CD4-positive, alpha-beta T cell treated with Interferon gamma for 1 hour (primary cell): ENCODE measurements around the gene GABRB3.

Source experiments
- DNase-seq: peaks from one replicate; pipeline ENCODE4 v3.0.0-alpha.2; 2020

Gene GABRB3

GRCh38 chr15:26624128-26624527 is 148.7 kb downstream of the GABRB3 start:
- DNase-seq: no peak

GRCh38 chr15:26623071-26623470 is 149.8 kb downstream of the GABRB3 start:
- no peak for DNase-seq

DNA sequence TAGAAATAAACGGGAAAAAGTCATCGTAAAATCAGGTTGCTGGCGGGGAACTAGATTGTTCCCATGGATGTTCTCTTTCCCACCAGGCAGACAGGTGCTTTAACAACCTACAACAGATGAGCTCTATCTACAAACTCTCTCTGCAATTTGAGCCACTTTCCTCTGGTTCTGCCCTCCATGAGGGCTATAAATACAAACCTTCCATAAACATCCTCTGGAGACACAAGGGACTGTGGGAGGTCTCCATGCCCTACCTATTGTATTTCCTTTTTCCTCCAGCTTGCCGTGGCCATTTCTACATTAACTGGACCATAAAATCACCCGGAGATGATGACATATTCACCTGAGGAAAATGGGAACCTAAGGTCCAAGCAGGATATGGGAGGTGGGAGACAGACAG is 151.1 kb downstream of the GABRB3 start:
- no peak for DNase-seq

- DNase-seq: no peak
Observed at GRCh38 chr15:26620528-26621458, 152.1 kb downstream of the GABRB3 start.

- no peak for DNase-seq
Observed at GRCh38 chr15:26615927-26616302, 157.0 kb downstream of the GABRB3 start.

DNA sequence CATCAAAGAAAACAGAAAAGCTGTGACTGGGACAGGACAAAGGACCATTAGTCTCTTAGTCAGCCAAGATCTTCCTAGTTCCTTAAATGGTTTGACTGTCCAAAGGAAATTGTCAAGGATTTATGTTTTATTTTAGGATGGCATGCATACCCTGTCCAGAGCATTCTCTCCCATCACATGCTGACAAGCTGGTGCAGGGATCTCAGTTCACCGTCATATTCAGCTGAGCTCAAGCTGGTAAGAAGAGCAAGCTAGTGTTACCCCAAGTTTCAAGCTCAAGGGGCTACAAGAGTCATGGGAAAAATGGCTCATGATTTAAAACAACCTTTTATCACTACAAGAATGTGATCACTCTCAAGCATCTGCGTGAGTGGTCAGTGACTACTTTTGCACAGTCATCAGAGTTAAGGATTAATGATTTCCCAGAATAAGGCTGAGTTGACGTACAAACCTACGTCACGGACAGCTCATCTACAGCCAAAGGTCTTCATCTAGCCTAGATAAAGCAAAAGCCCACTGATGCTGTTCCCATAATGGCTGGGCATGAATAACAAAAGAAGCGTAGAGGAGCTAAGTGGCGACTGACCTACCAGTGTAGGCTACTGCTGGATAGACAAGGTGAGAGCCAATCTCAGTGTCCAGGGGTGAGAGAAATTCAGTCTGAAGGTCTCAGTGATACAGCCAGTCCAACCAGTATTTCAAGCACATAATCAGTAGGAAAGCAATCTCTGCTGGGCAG is 157.5 kb downstream of the GABRB3 start:
- DNase-seq: no peak

GRCh38 chr15:26614734-26615133 is 158.1 kb downstream of the GABRB3 start:
- no peak for DNase-seq

DNA sequence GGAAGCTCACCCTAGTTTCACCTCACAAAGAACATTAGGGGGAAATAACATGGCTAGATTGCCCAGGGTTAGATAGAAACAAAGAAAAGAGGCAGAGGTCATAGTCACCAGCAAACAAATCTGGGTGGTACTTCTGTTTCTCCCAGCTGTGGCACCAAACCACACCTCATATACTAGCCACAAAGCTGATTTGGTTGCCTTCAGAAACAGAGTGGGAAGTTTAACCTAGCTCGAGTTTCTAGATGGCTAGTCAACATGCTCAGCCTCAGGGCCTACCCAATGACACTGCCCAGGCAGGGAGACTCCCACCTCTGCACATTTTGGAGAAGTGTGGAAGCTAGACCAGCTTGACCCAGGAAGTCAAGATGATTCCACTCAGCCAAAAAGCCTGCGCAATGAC is 174.2 kb downstream of the GABRB3 start:
- DNase-seq: no peak

DNA sequence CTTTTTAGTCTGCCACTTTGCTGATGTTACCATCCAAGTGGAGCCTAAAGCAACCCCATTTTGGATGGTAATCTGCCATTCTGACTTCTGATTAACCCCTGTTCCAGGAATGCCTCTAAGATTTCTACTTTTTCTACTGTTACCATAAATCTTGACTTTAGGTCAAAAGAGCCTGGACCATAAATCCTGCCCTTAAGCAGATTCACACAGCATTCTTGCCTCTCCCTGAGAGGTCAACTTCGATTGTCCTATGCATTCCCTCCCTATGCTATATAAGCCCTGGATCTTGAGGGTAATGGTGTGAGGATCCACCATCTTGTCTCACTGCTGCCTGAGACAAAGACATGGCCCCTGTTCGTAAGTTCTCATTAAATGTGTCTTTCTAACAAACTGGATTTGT is 177.3 kb downstream of the GABRB3 start:
- DNase-seq: no peak

DNA sequence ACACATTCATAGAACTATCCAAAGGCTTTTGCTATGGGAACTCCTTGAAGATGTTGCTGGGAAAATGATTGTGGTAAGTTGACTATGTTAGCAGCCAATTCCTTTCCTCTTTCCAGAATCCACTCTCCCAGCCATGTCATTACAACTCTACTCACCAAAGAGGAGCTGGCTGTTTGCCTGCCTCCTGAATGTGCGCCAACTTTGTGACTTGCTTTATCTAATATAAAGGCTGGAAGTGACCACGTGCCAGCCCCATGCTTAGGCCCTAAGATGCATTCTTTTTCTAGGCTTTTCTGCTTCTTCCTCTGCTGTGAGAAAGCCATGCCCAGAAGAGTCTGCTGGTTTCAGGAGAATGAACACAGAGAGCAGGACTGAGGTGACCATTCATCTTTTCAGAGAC is 182.2 kb downstream of the GABRB3 start:
- no peak for DNase-seq

- DNase-seq: no peak
Observed at GRCh38 chr15:26582840-26583239, 190.0 kb downstream of the GABRB3 start.

DNA sequence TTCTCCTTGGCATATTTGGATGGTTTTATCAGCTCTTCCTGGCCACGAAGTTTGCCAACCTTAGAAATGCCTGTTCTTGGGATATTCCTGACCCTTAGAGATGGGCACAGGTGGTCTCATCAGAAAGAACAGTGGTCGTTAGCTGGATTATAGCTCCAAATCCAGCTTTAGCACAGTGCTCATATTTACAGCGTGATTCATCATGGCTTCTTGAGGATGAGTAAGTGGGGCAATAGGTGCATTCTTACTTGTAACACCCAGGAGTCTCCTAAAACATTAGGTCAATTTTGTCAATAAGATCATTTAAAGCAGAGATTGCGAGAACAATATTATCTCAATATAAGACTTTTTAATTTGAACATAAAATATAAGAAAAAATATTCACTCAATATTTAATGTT is 191.9 kb downstream of the GABRB3 start:
- no peak for DNase-seq

GRCh38 chr15:26572602-26573350 is 200.1 kb downstream of the GABRB3 start:
- no peak for DNase-seq

DNA sequence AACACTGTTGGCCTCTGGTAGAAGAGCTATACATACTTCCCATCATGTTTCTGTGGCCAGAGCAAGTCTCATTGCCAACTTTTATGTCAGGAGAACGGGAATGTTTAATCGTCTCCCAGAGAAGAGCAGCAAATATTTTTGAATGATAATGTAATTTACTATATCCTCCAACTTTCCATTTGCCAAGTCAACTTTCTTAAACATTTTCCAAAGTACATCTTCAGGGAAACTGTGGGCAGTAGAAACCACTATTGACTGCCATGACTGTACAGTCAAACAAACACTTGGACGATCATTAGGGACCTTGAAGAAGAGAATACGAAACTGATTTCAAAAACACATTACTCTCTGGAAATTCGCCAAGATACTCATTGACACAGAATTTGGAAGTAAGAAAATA is 201.5 kb downstream of the GABRB3 start:
- DNase-seq: no peak

DNA sequence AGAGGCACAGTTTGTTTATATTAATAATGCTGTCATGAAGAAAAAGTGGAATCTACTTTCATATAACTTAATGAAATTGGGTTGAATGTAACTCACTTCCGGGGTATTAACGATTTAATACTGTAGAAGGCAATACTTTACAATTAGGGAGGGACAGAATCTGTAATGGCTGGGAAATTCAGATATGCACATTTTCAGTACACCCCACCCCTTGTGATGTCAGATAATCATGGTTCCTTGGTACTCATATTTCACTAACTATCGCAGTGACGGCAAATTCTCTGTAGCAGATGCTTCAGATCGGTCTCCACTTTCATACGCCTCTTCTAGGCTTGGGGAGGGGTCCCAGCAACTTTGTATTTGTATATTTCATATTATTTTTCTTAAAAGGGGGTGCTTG is 207.3 kb downstream of the GABRB3 start:
- no peak for DNase-seq

DNA sequence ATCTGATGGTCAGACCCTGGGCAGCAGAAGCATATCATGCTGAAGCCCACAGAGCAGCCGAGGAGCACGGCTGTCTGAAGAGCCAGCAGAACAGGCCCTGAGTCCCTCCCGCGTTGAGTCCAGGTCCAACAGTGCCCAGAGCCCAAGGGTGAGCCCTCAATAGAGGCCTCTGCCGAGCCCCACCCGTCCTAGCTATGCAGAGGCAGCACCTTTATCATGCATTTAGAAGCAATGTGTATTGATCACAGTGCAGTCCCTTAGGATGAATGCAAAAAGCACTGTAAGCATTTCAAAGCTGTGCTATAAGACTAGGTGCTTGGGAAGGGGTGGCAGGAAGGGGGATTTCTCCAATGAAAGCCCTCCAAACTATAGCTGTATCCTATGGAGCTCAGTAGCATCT is 208.5 kb downstream of the GABRB3 start:
- DNase-seq: no peak

DNA sequence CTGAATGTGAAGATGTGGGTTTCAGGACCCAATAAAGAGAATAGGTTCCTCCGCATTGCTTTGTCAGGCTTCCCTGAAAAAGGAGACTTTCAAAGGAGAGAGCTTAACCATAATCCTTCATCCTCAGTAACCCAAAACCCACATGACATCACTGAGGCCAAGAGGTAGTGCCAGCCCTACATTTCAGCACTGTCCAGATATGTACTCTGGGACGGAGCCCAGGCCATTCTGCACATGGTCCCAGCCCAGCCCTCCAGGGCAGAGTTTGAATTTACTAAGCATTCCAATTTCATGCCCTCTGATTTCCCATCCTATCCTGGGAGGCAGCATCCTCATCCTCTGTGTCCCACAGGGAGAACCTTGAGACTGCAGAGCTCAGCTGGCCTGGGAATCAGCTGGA is 210.5 kb downstream of the GABRB3 start:
- no peak for DNase-seq

- DNase-seq: no peak
Observed at GRCh38 chr15:26561896-26562295, 211.0 kb downstream of the GABRB3 start.

GRCh38 chr15:26561130-26561529 is 211.7 kb downstream of the GABRB3 start:
- no peak for DNase-seq

DNA sequence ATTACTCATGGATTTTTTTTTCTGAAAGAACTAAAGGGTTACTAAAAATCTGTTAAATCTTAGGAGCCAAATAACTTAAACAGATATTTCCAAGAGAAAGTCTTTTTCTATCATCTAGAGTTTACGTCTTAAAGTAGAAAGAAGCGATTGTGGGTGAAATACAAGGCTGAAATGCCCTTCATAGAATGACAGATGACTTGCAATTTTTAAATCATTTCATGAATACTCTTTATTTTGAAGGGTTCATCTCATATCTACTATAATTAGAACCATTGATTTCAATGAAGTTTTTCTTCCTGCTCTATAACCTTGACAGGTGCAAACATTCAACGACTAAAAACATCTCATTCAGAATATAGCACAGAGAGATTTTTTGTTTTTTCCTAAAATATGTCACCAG is 217.0 kb downstream of the GABRB3 start:
- no peak for DNase-seq

GRCh38 chr15:26551473-26551872 is 221.4 kb downstream of the GABRB3 start:
- DNase-seq: no peak

DNA sequence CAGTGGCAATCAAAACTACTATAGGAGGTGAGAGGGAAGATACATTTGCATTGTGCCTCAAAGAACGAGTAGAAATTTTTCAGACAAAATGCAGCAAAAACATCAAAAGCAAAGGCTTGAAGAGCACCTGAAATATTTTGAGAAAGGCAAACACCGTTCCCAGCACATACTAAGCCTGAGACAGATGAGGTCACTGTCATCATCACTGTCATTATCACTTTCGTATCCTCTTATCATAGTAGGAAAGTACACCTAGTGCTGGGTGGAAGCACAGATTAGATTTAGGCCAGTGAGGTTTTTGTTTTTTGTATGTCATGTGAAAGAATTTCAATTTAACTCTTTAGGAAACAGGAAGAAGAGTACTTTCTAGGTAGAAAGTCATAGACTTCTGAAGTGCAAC is 222.0 kb downstream of the GABRB3 start:
- no peak for DNase-seq

GRCh38 chr15:26537663-26538062 is 235.2 kb downstream of the GABRB3 start:
- no peak for DNase-seq

DNA sequence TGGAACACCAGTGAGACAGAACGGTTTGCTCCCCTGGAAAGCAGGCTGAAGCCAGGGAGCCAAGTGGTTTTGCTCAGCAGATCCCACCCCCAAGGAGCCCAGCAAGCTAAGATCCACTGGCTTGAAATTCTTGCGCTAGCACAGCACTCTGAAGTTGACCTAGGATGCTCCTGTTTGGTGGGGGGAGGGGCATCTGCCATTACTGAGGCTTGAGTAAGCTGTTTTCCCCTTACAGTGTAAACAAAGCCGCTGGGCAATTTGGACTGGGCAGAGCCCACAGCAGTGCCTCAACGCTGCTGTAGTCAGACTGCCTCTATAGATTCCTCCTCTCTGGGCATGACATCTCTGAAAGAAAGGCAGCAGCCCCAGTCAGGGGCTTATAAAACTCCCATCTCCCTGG is 241.4 kb downstream of the GABRB3 start:
- no peak for DNase-seq
